ENCODE results near the gene DOP1A.
A peak's percentile ranks its signal among the peaks of the same experiment; 100 is the strongest.

DOP1A gene

DNA sequence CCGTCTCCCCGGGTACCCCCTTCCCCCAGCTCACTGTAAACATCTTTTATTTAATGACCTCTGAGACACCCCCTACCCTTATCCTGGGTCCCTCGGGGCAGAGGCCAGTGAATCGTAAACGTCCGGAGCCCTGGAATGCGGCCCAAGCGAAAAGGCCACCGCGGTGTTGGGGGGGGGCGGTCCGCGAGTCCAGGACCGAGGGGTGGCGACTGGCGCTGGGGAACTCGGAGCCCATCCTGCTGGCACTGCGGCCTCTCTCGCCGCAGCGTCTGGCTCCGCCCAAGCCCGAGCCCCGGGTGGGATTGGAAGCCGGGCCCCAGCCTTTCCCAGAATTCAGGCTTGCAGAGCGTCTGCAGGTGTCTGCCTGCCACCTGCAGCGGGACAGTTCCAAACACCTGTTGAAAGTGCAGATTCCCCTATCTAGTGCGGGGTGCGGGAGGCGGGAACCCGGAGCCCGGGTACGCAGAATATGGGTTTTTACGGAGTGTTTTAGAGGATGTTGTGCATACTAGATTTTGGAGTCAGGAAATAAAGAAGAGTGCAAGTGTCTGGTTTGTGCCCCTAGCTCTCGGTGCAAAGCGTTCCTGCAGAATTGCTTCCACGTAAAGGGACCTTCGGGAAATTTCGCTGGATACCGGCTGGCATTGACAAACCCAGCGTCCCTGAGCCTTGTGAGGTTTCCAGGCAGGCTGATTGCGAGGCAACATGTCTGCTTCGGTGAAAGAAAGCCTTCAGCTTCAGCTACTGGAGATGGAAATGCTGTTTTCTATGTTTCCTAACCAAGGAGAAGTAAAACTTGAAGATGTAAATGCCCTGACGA is 126.5 kb downstream of the DOP1A start:
- peak in 1 of 2 donors; percentile 13 for DNase-seq (ENCODE audit: extremely low read depth in 1 of 2, low read depth in 1 of 2)

- no peak for DNase-seq (ENCODE audit: extremely low read depth in 1 of 2, low read depth in 1 of 2)
Measured at GRCh38 chr6:83198486-83199172, 131.2 kb downstream of the DOP1A start.

DNA sequence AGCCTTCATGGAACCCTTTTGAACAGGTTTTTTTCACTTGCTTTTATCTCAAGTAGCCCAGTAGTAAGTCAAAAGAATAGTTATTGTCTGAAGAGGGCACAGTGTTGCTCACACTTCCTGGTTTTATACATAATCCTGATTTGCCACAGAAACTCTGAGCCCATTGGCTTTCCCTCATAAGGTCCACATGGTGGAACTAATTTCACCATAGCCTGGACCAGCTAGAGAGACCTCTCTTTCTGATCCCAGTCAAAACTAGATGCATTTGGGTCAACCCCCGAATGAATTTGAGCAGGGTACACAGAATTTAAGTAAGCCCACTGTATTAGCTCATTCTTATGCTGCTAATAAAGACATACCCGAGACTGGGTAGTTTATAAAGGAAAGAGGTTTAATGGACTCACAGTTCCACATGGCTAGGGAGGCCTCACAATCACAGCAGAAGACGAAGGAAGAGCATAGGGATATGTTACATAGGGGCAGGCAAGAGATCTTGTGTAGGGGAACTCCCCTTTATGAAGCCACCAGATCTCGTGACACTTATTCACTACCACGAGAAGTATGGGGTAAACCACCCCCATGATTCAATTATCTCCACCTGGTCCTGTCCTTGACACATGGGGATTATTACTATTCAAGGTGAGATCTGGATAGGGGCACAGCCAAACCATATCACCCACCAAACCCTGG is 131.8 kb downstream of the DOP1A start:
- DNase-seq (ENCODE audit: extremely low read depth in 1 of 2, low read depth in 1 of 2): no peak

DNA sequence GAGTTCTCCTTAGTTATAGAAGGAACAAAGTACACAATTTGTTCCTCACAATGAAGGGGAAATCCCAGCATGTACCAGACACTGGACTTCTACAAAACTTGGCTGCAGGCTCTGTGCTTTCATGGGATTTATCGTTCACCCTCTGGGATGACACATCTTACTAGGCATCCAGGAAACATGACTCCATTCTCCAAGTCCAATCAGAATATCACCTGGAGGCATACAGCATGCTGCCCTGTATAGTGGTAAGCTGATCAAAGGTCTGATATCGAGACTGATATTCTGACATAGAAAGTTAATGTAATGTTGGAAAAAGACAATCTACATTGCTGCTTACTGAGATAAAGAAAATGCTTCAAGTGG is 132.4 kb downstream of the DOP1A start:
- DNase-seq (ENCODE audit: extremely low read depth in 1 of 2, low read depth in 1 of 2): no peak

- DNase-seq (ENCODE audit: extremely low read depth in 1 of 2, low read depth in 1 of 2): no peak
Measured at GRCh38 chr6:83202031-83202430, 134.6 kb downstream of the DOP1A start.

- DNase-seq (ENCODE audit: extremely low read depth in 1 of 2, low read depth in 1 of 2): peak in 1 of 2 donors; percentile 5
Measured at GRCh38 chr6:83215131-83216047, 147.9 kb downstream of the DOP1A start.

DNA sequence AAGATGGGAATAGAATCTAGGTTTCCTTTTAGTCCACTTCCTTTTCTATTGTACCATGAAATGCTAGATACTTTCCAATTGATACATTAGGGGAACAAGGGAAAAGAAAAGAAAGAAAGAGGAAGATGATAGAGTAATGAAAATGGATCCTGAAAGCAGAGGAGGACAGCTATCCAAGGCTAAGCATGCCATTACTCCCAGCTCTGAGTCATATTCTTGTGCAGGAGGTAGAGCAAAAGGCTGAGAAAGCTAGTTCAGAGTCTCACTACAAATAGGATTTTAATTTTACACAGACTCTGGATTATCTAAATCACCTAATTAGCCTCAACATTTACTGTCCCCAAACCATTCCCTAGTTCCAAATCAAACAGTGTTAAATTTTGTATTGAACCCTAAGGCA is 149.3 kb downstream of the DOP1A start:
- no peak for DNase-seq (ENCODE audit: extremely low read depth in 1 of 2, low read depth in 1 of 2)
